ENCODE results near the gene HOXA1.

The HOXA1 gene

GRCh38 chr7:27099453-27100370 is 3.9 kb upstream of the HOXA1 start:
- H3K27ac ChIP-seq, result no peak overlapping the region
- TF ChIP-seq, protein P1, sequence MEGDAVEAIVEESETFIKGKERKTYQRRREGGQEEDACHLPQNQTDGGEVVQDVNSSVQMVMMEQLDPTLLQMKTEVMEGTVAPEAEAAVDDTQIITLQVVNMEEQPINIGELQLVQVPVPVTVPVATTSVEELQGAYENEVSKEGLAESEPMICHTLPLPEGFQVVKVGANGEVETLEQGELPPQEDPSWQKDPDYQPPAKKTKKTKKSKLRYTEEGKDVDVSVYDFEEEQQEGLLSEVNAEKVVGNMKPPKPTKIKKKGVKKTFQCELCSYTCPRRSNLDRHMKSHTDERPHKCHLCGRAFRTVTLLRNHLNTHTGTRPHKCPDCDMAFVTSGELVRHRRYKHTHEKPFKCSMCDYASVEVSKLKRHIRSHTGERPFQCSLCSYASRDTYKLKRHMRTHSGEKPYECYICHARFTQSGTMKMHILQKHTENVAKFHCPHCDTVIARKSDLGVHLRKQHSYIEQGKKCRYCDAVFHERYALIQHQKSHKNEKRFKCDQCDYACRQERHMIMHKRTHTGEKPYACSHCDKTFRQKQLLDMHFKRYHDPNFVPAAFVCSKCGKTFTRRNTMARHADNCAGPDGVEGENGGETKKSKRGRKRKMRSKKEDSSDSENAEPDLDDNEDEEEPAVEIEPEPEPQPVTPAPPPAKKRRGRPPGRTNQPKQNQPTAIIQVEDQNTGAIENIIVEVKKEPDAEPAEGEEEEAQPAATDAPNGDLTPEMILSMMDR (conservative IDR thresholded peaks at IDR 0.05), result no peak

DNA sequence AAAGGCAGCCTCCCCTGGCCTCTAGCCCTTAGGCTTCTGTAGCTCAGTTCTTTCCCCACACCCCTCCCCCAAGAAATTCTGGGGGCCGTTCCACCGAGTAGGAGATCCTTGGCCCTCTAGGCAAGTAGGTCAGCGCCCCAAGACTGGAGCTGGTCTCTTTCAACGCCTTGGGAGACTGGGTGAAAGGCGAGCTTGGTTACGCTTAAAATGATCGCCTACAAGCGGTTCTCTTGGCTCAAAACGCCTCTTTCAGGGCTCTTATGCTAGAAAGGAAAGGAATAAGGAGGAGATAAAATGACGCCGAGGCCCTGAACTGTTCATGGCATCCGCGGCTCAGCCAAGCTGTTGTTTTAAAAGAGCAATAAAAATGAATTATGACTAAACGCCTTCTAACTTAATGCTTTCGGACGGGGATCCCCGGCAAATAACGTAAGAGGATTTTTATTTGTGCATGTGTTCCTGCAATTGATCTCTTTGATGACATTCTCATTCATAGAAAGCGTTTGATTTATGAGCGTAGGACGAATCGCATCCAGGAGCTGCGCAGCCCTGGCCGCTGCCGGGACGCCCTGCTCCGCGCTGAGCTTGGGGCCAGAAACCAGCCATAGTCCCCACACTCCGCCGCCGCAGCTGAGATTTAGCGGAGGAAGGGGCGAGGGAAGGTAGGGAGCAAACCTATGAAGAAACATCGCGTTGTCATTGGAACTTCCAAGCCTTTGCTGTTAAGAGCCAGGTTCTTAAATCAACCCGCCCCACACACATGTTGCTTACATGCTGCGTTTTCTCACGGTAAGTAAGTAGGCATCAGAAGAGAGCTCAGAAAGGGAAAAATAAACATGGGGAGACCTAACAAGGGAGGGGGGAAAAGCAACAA is 3.0 kb upstream of the HOXA1 start:
- H3K27ac ChIP-seq, result no peak overlapping the region
- TF ChIP-seq, protein P1 (conservative IDR thresholded peaks at IDR 0.05), result no peak

- H3K27ac ChIP-seq, result peak overlapping the region; percentile 84
- TF ChIP-seq, protein P1 (conservative IDR thresholded peaks at IDR 0.05), result no peak
These were observed 2.1 kb upstream of the HOXA1 start for GRCh38 chr7:27097686-27098577.

DNA sequence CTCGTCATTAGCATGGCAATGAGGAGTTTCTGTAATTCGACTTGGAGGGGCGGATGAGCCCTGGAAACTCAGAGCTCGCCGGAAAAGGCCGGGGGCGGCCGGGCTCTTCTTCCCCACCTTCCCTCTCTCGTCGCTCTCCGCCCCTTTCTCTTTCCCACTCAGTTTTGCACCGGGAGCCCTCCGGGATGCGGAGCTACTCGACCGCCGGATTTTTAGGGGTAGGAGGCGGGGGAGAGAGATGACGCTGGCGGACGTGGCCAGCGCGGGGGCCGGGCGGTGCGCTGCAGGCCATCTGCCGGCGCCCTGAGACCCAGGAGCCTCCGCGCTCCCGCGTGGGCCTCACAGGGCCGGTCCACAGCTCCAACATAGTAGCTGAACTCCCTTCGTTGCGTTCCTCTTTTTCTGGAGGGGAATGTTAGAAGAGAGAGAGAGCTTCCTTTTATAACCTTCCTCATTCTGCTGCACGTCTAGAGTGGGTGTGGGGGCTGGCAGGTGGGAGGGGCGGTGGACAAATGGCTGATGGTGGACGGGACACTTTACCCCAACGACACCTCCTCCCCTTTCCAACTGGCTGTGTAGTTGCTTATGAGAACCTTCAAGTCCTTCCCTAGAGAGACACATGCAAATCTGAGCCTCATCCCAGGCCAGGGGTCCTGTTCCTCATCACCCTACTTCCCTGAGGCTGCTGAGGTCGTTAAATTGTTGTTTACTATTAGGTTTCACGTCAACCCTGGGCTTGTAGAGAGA is 1.1 kb upstream of the HOXA1 start:
- H3K27ac ChIP-seq, result peak overlapping the region; percentile 84
- TF ChIP-seq, protein P1 (conservative IDR thresholded peaks at IDR 0.05), result no peak

GRCh38 chr7:27095050-27095896 is 527 bp downstream of the HOXA1 start:
- H3K27ac ChIP-seq, result peak overlapping the region; percentile 84; the same call in 1 of the 2 replicates
- TF ChIP-seq, protein P1 (conservative IDR thresholded peaks at IDR 0.05), result no peak
